ENCODE measurements around the gene GALNT11. TPM values are rescaled to one million over a fixed set of nuclear protein-coding genes. Genes with fewer than 3 reads are reported as not detected.
A peak's percentile ranks its signal among the peaks of the same experiment; 100 is the strongest.
"Not testable (repeated sequence)": the region's sequence is repeated elsewhere in the genome, so short reads cannot be mapped to it uniquely, and the experiment has no call there.

GALNT11 gene
- total and polyA plus RNA-seq, 4 experiments from 2014 or later: 19.1 to 36.5 (median 29.5) TPM

DNA sequence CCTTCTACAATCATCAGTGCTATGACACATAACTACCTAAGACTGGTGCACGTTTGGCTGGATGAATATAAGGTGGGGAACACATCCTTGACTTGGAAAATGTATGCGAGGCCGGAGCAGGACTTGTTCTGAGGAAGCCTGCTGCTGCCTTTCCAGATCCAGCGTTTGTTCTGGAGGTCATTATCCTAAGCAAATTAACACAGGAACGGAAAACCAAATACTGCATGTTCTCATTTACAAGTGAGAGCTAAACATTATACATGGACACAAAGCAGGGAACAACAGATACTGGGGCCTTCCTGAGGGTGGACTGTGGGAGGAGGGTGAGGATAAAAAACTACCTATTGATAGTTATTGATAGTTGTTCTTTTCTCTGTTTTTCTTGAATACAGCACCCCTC lies 10.8 kb upstream of the GALNT11 start:
- H3K4me1 Mint-ChIP-seq: no peaks in the 10 kb centered on the region
- Histone ChIP-seq H3K36me3 (ENCODE audit: insufficient read depth, low read length) (no peaks in the 10 kb centered on the region), H3K9me3 (ENCODE audit: control insufficient read depth in 1 of 2, low read length in 2 of 2) (no peaks in the 10 kb centered on the region), H3K4me3 (ENCODE audit: low read length in 2 of 2) (no peak overlapping the region), H3K27me3 (ENCODE audit: insufficient read depth, low read length) (no peaks in the 10 kb centered on the region), H3K4me1 (ENCODE audit: insufficient read depth, low read length) (no peaks in the 10 kb centered on the region), H3K27ac (ENCODE audit: low read depth, low read length) (no peak overlapping the region)
- intact Hi-C loops (cut with micrococcal nuclease): no loop called here
- no peak overlapping the region for H3K27ac Mint-ChIP-seq
- ChIA-PET CTCF (ENCODE audit: partially characterized antibody) (no interaction called here), POLR2A (ENCODE audit: partially characterized antibody) (no interaction called here)
- peaks cover 0 to 5% (median 0%) of the 10 kb centered on the region in 8 donors for H3K9me3 Mint-ChIP-seq
- peaks cover 1 to 6% of the 10 kb centered on the region in 2 donors for H3K27me3 Mint-ChIP-seq
- no peak for DNase-seq
- H3K36me3 Mint-ChIP-seq: no peaks in the 10 kb centered on the region
- H3K4me3 Mint-ChIP-seq: no peak overlapping the region

DNA sequence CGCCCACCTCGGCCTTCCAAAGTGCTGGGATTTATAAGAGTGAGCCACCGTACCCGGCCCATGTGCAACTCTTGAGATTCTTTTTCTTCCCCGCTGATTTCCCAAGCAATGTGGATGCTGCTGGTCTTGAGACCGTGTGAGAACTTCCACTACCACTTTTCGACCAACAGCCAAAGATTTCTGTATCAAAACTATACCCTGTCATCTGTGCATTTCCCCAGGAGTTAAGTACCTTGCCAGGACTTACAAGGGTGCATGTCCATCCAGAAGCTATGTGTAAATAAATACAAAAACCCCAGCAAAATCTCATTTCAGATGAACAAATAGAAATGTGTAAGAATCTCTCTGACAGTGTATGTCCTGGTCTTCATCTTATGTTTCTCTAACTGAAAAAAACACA lies 9.9 kb upstream of the GALNT11 start:
- Histone ChIP-seq H3K9me3 (ENCODE audit: control insufficient read depth in 1 of 2, low read length in 2 of 2) (no peaks in the 10 kb centered on the region), H3K27ac (ENCODE audit: low read depth, low read length) (no peak overlapping the region), H3K36me3 (ENCODE audit: insufficient read depth, low read length) (no peaks in the 10 kb centered on the region), H3K4me3 (ENCODE audit: low read length in 2 of 2) (no peak overlapping the region), H3K4me1 (ENCODE audit: insufficient read depth, low read length) (no peaks in the 10 kb centered on the region), H3K27me3 (ENCODE audit: insufficient read depth, low read length) (no peaks in the 10 kb centered on the region)
- no peaks in the 10 kb centered on the region for H3K4me1 Mint-ChIP-seq
- no peak overlapping the region for H3K4me3 Mint-ChIP-seq
- H3K36me3 Mint-ChIP-seq: no peaks in the 10 kb centered on the region
- no peak overlapping the region for H3K27ac Mint-ChIP-seq
- no peak for DNase-seq
- ChIA-PET CTCF (ENCODE audit: partially characterized antibody) (no interaction called here), POLR2A (ENCODE audit: partially characterized antibody) (no interaction called here)
- intact Hi-C loops (cut with micrococcal nuclease): no loop called here
- H3K9me3 Mint-ChIP-seq: peaks cover 0 to 5% (median 0%) of the 10 kb centered on the region in 8 donors
- H3K27me3 Mint-ChIP-seq: peaks cover 1 to 6% of the 10 kb centered on the region in 2 donors

- no peaks in the 10 kb centered on the region for H3K4me1 ChIP-seq (ENCODE audit: insufficient read depth, low read length)
- intact Hi-C loops (cut with micrococcal nuclease): no loop called here
- no peaks in the 10 kb centered on the region for H3K36me3 Mint-ChIP-seq
- H3K9me3 Mint-ChIP-seq: peaks cover 0 to 5% (median 0%) of the 10 kb centered on the region in 8 donors
- H3K27me3 ChIP-seq (ENCODE audit: insufficient read depth, low read length): no peaks in the 10 kb centered on the region
- peaks cover 1 to 6% of the 10 kb centered on the region in 2 donors for H3K27me3 Mint-ChIP-seq
- CTCF ChIA-PET (ENCODE audit: partially characterized antibody): no interaction called here
- no peak overlapping the region for H3K27ac Mint-ChIP-seq
- no peaks in the 10 kb centered on the region for H3K9me3 ChIP-seq (ENCODE audit: control insufficient read depth in 1 of 2, low read length in 2 of 2)
- no peaks in the 10 kb centered on the region for H3K4me1 Mint-ChIP-seq
- POLR2A ChIA-PET (ENCODE audit: partially characterized antibody): no interaction called here
- H3K36me3 ChIP-seq (ENCODE audit: insufficient read depth, low read length): no peaks in the 10 kb centered on the region
- no peak overlapping the region for H3K4me3 Mint-ChIP-seq
- no peak for DNase-seq
- no peak overlapping the region for H3K27ac ChIP-seq (ENCODE audit: low read depth, low read length)
- H3K4me3 ChIP-seq (ENCODE audit: low read length in 2 of 2): no peak overlapping the region
Observed at GRCh38 chr7:152016947-152017346, 8.5 kb upstream of the GALNT11 start.

DNA sequence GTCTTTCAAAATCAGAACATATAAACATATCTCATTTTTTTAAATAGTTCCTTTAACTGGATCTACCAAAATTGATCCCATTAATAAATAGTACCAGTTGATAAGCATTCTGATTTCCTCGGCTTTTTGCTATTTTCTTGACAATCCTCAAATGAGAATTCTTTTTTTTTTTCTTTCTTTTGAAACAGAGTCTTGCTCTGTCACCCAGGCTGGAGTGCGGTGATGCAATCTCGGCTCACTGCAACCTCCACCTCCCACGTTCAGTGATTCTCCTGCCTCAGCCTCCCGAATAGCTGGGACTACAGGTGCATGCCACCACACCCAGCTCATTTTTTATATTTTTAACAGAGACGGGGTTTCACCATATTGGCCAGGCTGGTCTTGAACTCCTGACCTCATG lies 7.8 kb upstream of the GALNT11 start:
- DNase-seq; H3K27ac ChIP-seq (ENCODE audit: low read depth, low read length); H3K4me3 ChIP-seq (ENCODE audit: low read length in 2 of 2); H3K27ac Mint-ChIP-seq; intact Hi-C loops (cut with micrococcal nuclease); H3K4me3 Mint-ChIP-seq; H3K36me3 ChIP-seq (ENCODE audit: insufficient read depth, low read length); H3K4me1 Mint-ChIP-seq; POLR2A ChIA-PET (ENCODE audit: partially characterized antibody); H3K27me3 Mint-ChIP-seq; H3K4me1 ChIP-seq (ENCODE audit: insufficient read depth, low read length); H3K9me3 ChIP-seq (ENCODE audit: control insufficient read depth in 1 of 2, low read length in 2 of 2); H3K9me3 Mint-ChIP-seq; H3K27me3 ChIP-seq (ENCODE audit: insufficient read depth, low read length); H3K36me3 Mint-ChIP-seq: not testable (repeated sequence)
- CTCF ChIA-PET (ENCODE audit: partially characterized antibody): interaction anchor here (0.6 kb wide), 1 partner anchor 81 kb away, joined by 3 read pairs; no protein-coding TSS in a partner anchor

GRCh38 chr7:152021740-152022139 lies 3.7 kb upstream of the GALNT11 start:
- H3K4me3 ChIP-seq (ENCODE audit: low read length in 2 of 2); H3K9me3 ChIP-seq (ENCODE audit: control insufficient read depth in 1 of 2, low read length in 2 of 2); H3K36me3 ChIP-seq (ENCODE audit: insufficient read depth, low read length); H3K36me3 Mint-ChIP-seq; H3K27me3 ChIP-seq (ENCODE audit: insufficient read depth, low read length); H3K27me3 Mint-ChIP-seq; DNase-seq; POLR2A ChIA-PET (ENCODE audit: partially characterized antibody); H3K27ac Mint-ChIP-seq; H3K9me3 Mint-ChIP-seq; H3K27ac ChIP-seq (ENCODE audit: low read depth, low read length): not testable (repeated sequence)
- intact Hi-C loops (cut with micrococcal nuclease): loop anchor here (10.0 kb wide), 1 partner anchor 683 kb away; no protein-coding TSS in a partner anchor
- CTCF ChIA-PET (ENCODE audit: partially characterized antibody): interaction anchor here (1.0 kb wide), 1 partner anchor 239 kb away, joined by 3 read pairs; no protein-coding TSS in a partner anchor
- H3K4me1 ChIP-seq (ENCODE audit: insufficient read depth, low read length): peaks cover 14% of the 10 kb centered on the region
- Mint-ChIP-seq H3K4me1 (peaks cover 7 to 21% (median 13%) of the 10 kb centered on the region in 4 donors), H3K4me3 (peak overlapping the region in 1 of 8 donors; percentile 15)

- Histone ChIP-seq H3K27ac (ENCODE audit: low read depth, low read length) (peak overlapping the region; percentile 79), H3K36me3 (ENCODE audit: insufficient read depth, low read length) (no peaks in the 10 kb centered on the region), H3K27me3 (ENCODE audit: insufficient read depth, low read length) (no peaks in the 10 kb centered on the region), H3K9me3 (ENCODE audit: control insufficient read depth in 1 of 2, low read length in 2 of 2) (no peaks in the 10 kb centered on the region), H3K4me1 (ENCODE audit: insufficient read depth, low read length) (peaks cover 26% of the 10 kb centered on the region), H3K4me3 (ENCODE audit: low read length in 2 of 2) (peak overlapping the region; percentile 48 to 85)
- Mint-ChIP-seq H3K9me3 (no peaks in the 10 kb centered on the region), H3K27ac (peak overlapping the region; percentile 64 to 92 (median 86)), H3K4me1 (peaks cover 27 to 53% (median 40%) of the 10 kb centered on the region in 4 donors), H3K27me3 (no peaks in the 10 kb centered on the region), H3K4me3 (peak overlapping the region; percentile 81 to 91 (median 83)), H3K36me3 (peaks cover 8 to 20% of the 10 kb centered on the region in 2 donors)
- CTCF ChIA-PET (ENCODE audit: partially characterized antibody): interaction anchor here (1.0 to 1.8 kb wide), 2 partner anchors 118 to 121 kb away, joined by 3 to 7 read pairs; no protein-coding TSS in a partner anchor
- intact Hi-C loops (cut with micrococcal nuclease): loop anchor here (1.0 to 10.0 kb wide), 6 partner anchors 90 to 733 kb away; partner anchors contain the start of genes ACTR3B and PRKAG2
- DNase-seq: no peak
- POLR2A ChIA-PET (ENCODE audit: partially characterized antibody): interaction anchor here (1.3 to 1.6 kb wide), 2 partner anchors 149 to 150 kb away, joined by 5 to 7 read pairs; partner anchors contain the start of gene PRKAG2
Observed at GRCh38 chr7:152025937-152026890, 740 bp downstream of the GALNT11 start.
